LNCaP clone FGC (cell line): Measurements from ENCODE around the gene VGLL4.
"Not testable (repeated sequence)": the region's sequence is repeated elsewhere in the genome, so short reads cannot be mapped to it uniquely, and the experiment has no call there.

Experiments used
- DNase-seq: peaks from one replicate; pipeline ENCODE4 v3.0.0-alpha.2; 2011; ENCODE audit warnings: low read depth
- H3K4me3 ChIP-seq: 2 replicates; pipeline ENCODE4 v1.5.1; 2011; ENCODE audit warnings: mild to moderate bottlenecking, low read depth, low read length, control low read depth
- TF ChIP-seq, protein P1 (sequence below): IDR thresholded peaks from 2 replicates; pipeline ENCODE4 v1.5.1; 2012; ENCODE audit warnings: mild to moderate bottlenecking; ENCODE audit not compliant: control insufficient read depth, insufficient read depth; ENCODE audit errors: extremely low read depth

The VGLL4 gene

GRCh38 chr3:11602886-11603527 is 40.7 kb downstream of the VGLL4 start:
- TF ChIP-seq, protein P1, sequence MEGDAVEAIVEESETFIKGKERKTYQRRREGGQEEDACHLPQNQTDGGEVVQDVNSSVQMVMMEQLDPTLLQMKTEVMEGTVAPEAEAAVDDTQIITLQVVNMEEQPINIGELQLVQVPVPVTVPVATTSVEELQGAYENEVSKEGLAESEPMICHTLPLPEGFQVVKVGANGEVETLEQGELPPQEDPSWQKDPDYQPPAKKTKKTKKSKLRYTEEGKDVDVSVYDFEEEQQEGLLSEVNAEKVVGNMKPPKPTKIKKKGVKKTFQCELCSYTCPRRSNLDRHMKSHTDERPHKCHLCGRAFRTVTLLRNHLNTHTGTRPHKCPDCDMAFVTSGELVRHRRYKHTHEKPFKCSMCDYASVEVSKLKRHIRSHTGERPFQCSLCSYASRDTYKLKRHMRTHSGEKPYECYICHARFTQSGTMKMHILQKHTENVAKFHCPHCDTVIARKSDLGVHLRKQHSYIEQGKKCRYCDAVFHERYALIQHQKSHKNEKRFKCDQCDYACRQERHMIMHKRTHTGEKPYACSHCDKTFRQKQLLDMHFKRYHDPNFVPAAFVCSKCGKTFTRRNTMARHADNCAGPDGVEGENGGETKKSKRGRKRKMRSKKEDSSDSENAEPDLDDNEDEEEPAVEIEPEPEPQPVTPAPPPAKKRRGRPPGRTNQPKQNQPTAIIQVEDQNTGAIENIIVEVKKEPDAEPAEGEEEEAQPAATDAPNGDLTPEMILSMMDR, result no peak
- no peak for DNase-seq
- no peak overlapping the region for H3K4me3 ChIP-seq

DNA sequence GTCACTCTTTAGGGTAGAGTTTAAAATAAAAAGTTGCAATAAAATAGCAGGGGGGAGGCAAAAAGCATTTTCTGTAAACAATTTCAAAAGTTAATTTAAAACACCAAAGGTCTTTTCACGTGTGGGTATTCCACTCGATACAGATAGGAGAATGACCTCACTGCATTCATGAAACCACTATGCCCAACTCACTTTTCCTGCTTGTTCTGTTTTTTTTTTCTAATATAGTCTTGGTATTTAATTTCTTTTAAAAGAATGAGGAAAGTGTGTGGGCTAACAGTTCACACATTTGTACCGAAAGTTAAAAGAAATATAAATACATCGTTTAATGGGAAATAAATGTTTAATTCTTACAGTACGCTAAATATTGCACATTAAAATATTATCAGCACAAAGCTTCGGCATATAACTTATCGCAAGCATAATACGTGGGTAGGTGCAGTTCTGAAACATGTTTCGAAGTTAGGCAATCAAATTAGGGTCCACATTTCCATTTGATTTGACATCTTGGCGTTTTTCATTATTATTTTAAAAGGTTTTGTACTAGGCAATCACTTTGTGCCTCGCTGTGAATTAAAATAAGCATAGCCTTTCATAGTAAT is 41.4 kb downstream of the VGLL4 start:
- DNase-seq, result no peak
- H3K4me3 ChIP-seq, result 0 out of 2 replicates have a peak overlapping the region, but pooled peaks have one; percentile 34
- TF ChIP-seq, protein P1, result no peak

DNA sequence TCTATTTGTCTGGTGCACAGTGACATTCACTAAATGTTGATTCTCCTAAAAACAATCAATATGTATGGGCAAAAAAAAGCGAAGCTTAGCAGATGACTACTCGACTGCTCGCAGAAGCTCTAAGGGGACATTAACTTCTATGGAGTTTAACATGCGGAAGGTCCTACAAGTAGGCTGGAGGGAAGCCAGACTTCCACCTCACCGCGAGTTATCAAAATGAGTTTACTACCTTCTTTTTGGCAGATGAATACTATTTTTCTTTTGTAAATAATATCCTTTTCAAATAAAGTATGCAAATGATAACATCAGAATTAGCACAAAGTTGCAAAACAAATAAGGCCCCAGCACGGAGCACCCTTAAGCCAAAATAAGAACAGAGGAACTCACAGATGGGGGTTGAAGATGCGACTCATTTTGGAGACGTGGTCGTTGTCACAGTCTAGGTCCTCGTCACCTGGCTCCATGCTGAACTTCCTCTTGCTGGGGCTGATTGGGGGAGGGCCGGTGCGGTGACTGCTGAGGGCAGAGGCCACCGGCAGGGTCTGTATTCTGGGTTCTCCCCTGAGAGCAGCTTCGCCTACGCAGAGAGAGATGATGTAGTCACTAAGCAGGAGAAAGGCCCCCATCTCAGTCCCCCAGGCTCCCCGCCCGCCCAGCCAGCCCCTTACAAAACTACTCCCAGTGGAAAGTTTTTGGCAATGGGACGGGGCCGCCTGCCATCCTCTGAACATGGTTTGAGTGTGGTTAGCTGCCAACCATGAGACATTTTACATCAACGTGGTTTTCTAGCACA is 42.1 kb downstream of the VGLL4 start:
- H3K4me3 ChIP-seq, result peak overlapping the region; percentile 34
- TF ChIP-seq, protein P1, result no peak
- DNase-seq, result peak; percentile 93

GRCh38 chr3:11600501-11601282 is 43.0 kb downstream of the VGLL4 start:
- TF ChIP-seq, protein P1, result 0 out of 2 replicates have a peak, but pooled peaks have one; percentile 3
- H3K4me3 ChIP-seq, result no peak overlapping the region
- no peak for DNase-seq

DNA sequence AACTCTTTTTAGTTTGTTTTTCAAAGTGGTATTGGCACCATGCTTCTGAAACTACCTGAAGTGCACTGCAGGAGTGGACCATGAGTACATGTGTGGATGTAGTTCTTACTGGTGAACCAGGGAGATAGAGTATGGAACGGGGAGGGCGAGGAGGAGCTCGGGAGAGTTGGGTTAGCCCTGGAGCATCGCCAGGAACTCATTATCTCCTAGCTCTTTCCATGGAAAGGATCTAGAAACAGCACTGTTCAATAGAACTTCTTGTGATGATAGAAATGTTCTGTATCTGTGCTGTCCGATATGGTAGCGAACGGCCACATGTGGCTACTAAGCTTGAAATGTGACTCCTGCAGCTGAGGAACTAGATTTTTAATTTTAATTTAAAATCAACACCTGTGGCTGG is 47.3 kb downstream of the VGLL4 start:
- TF ChIP-seq, protein P1, result no peak
- no peak overlapping the region for H3K4me3 ChIP-seq
- no peak for DNase-seq

DNA sequence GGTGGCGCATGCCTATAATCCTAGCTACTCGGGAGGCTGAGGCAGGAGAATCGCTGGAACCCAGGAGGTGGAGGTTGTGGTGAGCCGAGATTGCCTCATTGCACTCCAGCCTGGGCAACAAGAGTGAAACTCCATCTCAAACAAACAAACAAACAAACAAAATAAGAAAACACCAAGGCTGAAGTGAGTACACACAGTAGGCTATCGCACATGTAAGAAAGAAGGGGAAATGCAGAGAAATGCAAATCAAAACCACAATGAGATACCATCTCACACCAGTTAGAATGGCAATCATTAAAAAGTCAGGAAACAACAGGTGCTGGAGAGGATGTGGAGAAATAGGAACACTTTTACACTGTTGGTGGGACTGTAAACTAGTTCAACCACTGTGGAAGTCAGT is 48.7 kb downstream of the VGLL4 start:
- DNase-seq, H3K4me3 ChIP-seq: not testable (repeated sequence)
